Keratinocyte (primary cell): ENCODE measurements around the gene IQCK. TPM values are rescaled to one million over a fixed set of nuclear protein-coding genes. Genes with fewer than 3 reads are reported as not detected.

Experiments used
- DNase-seq: peaks from one replicate; pipeline ENCODE4 v3.0.0-alpha.2; 2011; ENCODE audit warnings: low read depth, missing footprints, low spot score
- FAIRE-seq: peaks from 2 replicates; lab custom pipeline; 2011; peaks lifted over from hg19 to GRCh38; lab: Jason Lieb, UNC
- H2AFZ ChIP-seq: 2 replicates; pipeline ENCODE4 v1.6.0; 2012; ENCODE audit warnings: low read length, control low read depth, inconsistent platforms; ENCODE audit not compliant: control insufficient read depth
- H3K27ac ChIP-seq: 2 replicates; pipeline ENCODE4 v1.5.1; 2011; ENCODE audit warnings: low read length; ENCODE audit not compliant: control insufficient read depth, insufficient read depth
- H3K27me3 ChIP-seq: 3 replicates; pipeline ENCODE4 v1.6.0; 2011; ENCODE audit warnings: low read length; ENCODE audit not compliant: control insufficient read depth, insufficient read depth; ENCODE audit errors: extremely low read depth
- H3K36me3 ChIP-seq, 2 experiments: 2 replicates in 1 of 2; 3 replicates in 1 of 2; pipeline ENCODE4 v1.5.1; 2011; ENCODE audit warnings: low read length in 2 of 2, mild to moderate bottlenecking in 1 of 2; ENCODE audit not compliant: control insufficient read depth in 2 of 2, insufficient read depth in 2 of 2; ENCODE audit errors: extremely low read depth in 1 of 2
- H3K4me1 ChIP-seq: 3 replicates; pipeline ENCODE4 v1.5.1; 2011; ENCODE audit warnings: low read length; ENCODE audit not compliant: control insufficient read depth, insufficient read depth; ENCODE audit errors: extremely low read depth
- H3K4me2 ChIP-seq: 3 replicates; pipeline ENCODE4 v1.6.0; 2011; ENCODE audit warnings: low read depth, low read length; ENCODE audit not compliant: control insufficient read depth, insufficient read depth; ENCODE audit errors: extremely low read depth
- H3K4me3 ChIP-seq, 3 experiments: fragments of 200-600 bp in 1 of 3; sonication (generic) in 1 of 3; 2 replicates in 2 of 3; 3 replicates in 1 of 3; pipeline ENCODE4 v1.5.1; 2011 to 2016; ENCODE audit warnings: low read length in 3 of 3, mild to moderate bottlenecking in 3 of 3, control low read depth in 2 of 3, inconsistent platforms in 1 of 3, low read depth in 1 of 3, mixed read lengths in 1 of 3, mixed run types in 1 of 3, moderate library complexity in 1 of 3; ENCODE audit not compliant: control insufficient read depth in 2 of 3, insufficient read depth in 2 of 3; ENCODE audit errors: extremely low read depth in 1 of 3
- H3K79me2 ChIP-seq: 2 replicates; pipeline ENCODE4 v1.6.0; 2012; ENCODE audit warnings: low read length; ENCODE audit not compliant: control insufficient read depth, insufficient read depth
- H3K9ac ChIP-seq: 3 replicates; pipeline ENCODE4 v1.6.0; 2011; ENCODE audit warnings: low read length; ENCODE audit not compliant: control insufficient read depth, insufficient read depth; ENCODE audit errors: extremely low read depth
- H3K9me1 ChIP-seq: 3 replicates; pipeline ENCODE4 v1.6.0; 2011; ENCODE audit warnings: low read length; ENCODE audit not compliant: control insufficient read depth, insufficient read depth; ENCODE audit errors: extremely low read depth
- H3K9me3 ChIP-seq: 2 replicates; pipeline ENCODE4 v1.5.1; 2012; ENCODE audit warnings: low read depth, low read length; ENCODE audit not compliant: control insufficient read depth
- H4K20me1 ChIP-seq: 3 replicates; pipeline ENCODE4 v1.6.0; 2011; ENCODE audit warnings: low read length; ENCODE audit not compliant: control insufficient read depth, insufficient read depth; ENCODE audit errors: extremely low read depth
- EZH2 ChIP-seq: IDR thresholded peaks from one replicate; pipeline ENCODE4 v1.6.1; 2012; ENCODE audit warnings: inconsistent platforms, mild to moderate bottlenecking, low read length, moderate library complexity
- dilution Hi-C: fragments of 300-500 bp; cut with MboI; formaldehyde crosslinking; loops from one replicate; pipeline ENCODE4 v1.7.0; 2020; ENCODE audit warnings: low sequenced_read_pairs; ENCODE audit not compliant: extremely low pct_ligation_motif_present
- polyA plus RNA-seq, 5 experiments: library from polyadenylated mRNA; depleted of rRNA in 3 of 5; stranded (reverse) in 3 of 5; stranded (forward) in 1 of 5; unstranded in 1 of 5; fragments of >200 nt; gene quantifications; 1 replicate in 1 of 5; 2 replicates in 3 of 5; 3 replicates in 1 of 5; pipeline versions ENCODE4 v1.2.1 to v1.2.3, GENCODE V29; 2011 to 2012; ENCODE audit warnings: missing spikeins in 2 of 5, low read depth in 1 of 5, low replicate concordance in 1 of 5
- TF ChIP-seq, protein P1 (sequence below), 3 experiments: IDR thresholded peaks in 1 of 3; conservative IDR thresholded peaks in 1 of 3; optimal IDR thresholded peaks in 1 of 3; 2 replicates in 2 of 3; 3 replicates in 1 of 3; pipeline versions ENCODE3 to v1.5.1; 2011; ENCODE audit warnings: low read length in 3 of 3, mild to moderate bottlenecking in 3 of 3, moderate library complexity in 2 of 3, control low read depth in 1 of 3, inconsistent platforms in 1 of 3; ENCODE audit not compliant: insufficient read depth in 2 of 3; ENCODE audit errors: extremely low read depth in 1 of 3

The IQCK gene
- polyA plus RNA-seq, 1 donor (not counting 4 experiments of a cell fraction or from before 2014, with no cell fraction given), result 9.7 TPM

- FAIRE-seq (no peak), DNase-seq (no peak)
- Histone ChIP-seq H3K4me3 (no peak overlapping the region), H3K27ac (no peak overlapping the region), H3K9me1 (no peaks in the 10 kb centered on the region), H3K4me2 (no peak overlapping the region), H3K79me2 (no peaks in the 10 kb centered on the region), H3K4me1 (peaks cover 8% of the 10 kb centered on the region), H3K9ac (no peak overlapping the region), H3K36me3 (no peaks in the 10 kb centered on the region), H3K27me3 (no peaks in the 10 kb centered on the region), H4K20me1 (no peaks in the 10 kb centered on the region), H3K9me3 (no peaks in the 10 kb centered on the region), H2AFZ (no peak overlapping the region)
- TF ChIP-seq EZH2, result no peak
- TF ChIP-seq, protein P1, sequence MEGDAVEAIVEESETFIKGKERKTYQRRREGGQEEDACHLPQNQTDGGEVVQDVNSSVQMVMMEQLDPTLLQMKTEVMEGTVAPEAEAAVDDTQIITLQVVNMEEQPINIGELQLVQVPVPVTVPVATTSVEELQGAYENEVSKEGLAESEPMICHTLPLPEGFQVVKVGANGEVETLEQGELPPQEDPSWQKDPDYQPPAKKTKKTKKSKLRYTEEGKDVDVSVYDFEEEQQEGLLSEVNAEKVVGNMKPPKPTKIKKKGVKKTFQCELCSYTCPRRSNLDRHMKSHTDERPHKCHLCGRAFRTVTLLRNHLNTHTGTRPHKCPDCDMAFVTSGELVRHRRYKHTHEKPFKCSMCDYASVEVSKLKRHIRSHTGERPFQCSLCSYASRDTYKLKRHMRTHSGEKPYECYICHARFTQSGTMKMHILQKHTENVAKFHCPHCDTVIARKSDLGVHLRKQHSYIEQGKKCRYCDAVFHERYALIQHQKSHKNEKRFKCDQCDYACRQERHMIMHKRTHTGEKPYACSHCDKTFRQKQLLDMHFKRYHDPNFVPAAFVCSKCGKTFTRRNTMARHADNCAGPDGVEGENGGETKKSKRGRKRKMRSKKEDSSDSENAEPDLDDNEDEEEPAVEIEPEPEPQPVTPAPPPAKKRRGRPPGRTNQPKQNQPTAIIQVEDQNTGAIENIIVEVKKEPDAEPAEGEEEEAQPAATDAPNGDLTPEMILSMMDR (optimal IDR thresholded peaks at IDR 0.05 in 1 of 3, IDR thresholded peaks at IDR 0.05 in 1 of 3, conservative IDR thresholded peaks at IDR 0.05 in 1 of 3; ENCODE audit: extremely low read depth in 1 of 3, insufficient read depth in 2 of 3, low read length in 3 of 3), result no peak
- dilution Hi-C loops, result no loop called here
Observed at GRCh38 chr16:19874851-19875546, 156.9 kb downstream of the IQCK start.

GRCh38 chr16:19875900-19876299, 157.8 kb downstream of the IQCK start:
- Histone ChIP-seq H3K4me1 (peaks cover 8% of the 10 kb centered on the region), H3K36me3 (no peaks in the 10 kb centered on the region), H3K9me1 (no peaks in the 10 kb centered on the region), H4K20me1 (no peaks in the 10 kb centered on the region), H3K27ac (no peak overlapping the region), H3K9ac (no peak overlapping the region), H3K79me2 (no peaks in the 10 kb centered on the region), H3K4me2 (no peak overlapping the region), H3K4me3 (no peak overlapping the region), H2AFZ (no peak overlapping the region), H3K9me3 (no peaks in the 10 kb centered on the region), H3K27me3 (no peaks in the 10 kb centered on the region)
- DNase-seq (no peak), FAIRE-seq (no peak)
- TF ChIP-seq, protein P1 (optimal IDR thresholded peaks at IDR 0.05 in 1 of 3, IDR thresholded peaks at IDR 0.05 in 1 of 3, conservative IDR thresholded peaks at IDR 0.05 in 1 of 3; ENCODE audit: extremely low read depth in 1 of 3, insufficient read depth in 2 of 3, low read length in 3 of 3), result no peak
- TF ChIP-seq EZH2, result no peak
- dilution Hi-C loops, result no loop called here
